HEK293 (cell line): Measurements from ENCODE around the gene SSTR5.

Source experiments
- CTCF ChIA-PET: fragments of 350-600 bp; formaldehyde crosslinking; extraction: SDS; loops from one replicate; lab custom pipeline; 2021; ENCODE audit warnings: antibody characterized with exemption; lab: Yijun Ruan, JAX
- POLR2A ChIA-PET: fragments of 300-600 bp; formaldehyde crosslinking; extraction: SDS; loops from one replicate; lab custom pipeline; 2020; ENCODE audit warnings: antibody characterized with exemption, inconsistent platforms; lab: Yijun Ruan, JAX
- H3K27ac ChIP-seq: fragments of 200-500 bp; sonication (Bioruptor generic); 2 replicates; pipeline ENCODE4 v1.5.1; 2014; ENCODE audit warnings: low read depth, low read length, control low read depth, inconsistent platforms; ENCODE audit errors: extremely low read depth
- H3K36me3 ChIP-seq, 2 experiments: fragments of 200-500 bp in 1 of 2; sonication (Bioruptor generic) in 1 of 2; 1 replicate in 1 of 2; 2 replicates in 1 of 2; pipeline ENCODE4 v1.5.1; 2014 to 2017; ENCODE audit warnings: inconsistent platforms in 2 of 2, low read length in 2 of 2; ENCODE audit not compliant: control insufficient read depth in 2 of 2, insufficient read depth in 1 of 2
- H3K4me1 ChIP-seq: fragments of 200-500 bp; sonication (Bioruptor generic); 2 replicates; pipeline ENCODE4 v1.5.1; 2014; ENCODE audit warnings: mild to moderate bottlenecking, low read length, inconsistent platforms; ENCODE audit not compliant: control insufficient read depth, insufficient read depth
- H3K4me3 ChIP-seq: 2 replicates; pipeline ENCODE4 v1.5.1; 2011; ENCODE audit warnings: low read depth, mild to moderate bottlenecking, control low read depth, low read length, moderate library complexity
- H3K9me3 ChIP-seq: fragments of 200-500 bp; sonication (Bioruptor generic); 2 replicates; pipeline ENCODE4 v1.5.1; 2014; ENCODE audit warnings: low read depth, low read length, inconsistent platforms; ENCODE audit not compliant: control insufficient read depth, insufficient read depth
- KLF17 ChIP-seq: fragments of 450-650 bp; formaldehyde crosslinking; IDR thresholded peaks from 2 replicates; pipeline ENCODE4 v1.5.1; 2016; ENCODE audit warnings: missing biosample characterization, missing genetic modification characterization
- SCRT1 ChIP-seq: fragments of 450-650 bp; formaldehyde crosslinking; IDR thresholded peaks from 2 replicates; pipeline ENCODE4 v1.5.1; 2016; ENCODE audit warnings: missing biosample characterization, missing genetic modification characterization, borderline replicate concordance
- WT1 ChIP-seq: fragments of 450-650 bp; formaldehyde crosslinking; IDR thresholded peaks from 2 replicates; pipeline ENCODE4 v1.5.1; 2016; ENCODE audit warnings: missing biosample characterization, missing genetic modification characterization
- ZBTB17 ChIP-seq: fragments of 450-650 bp; formaldehyde crosslinking; IDR thresholded peaks from 2 replicates; pipeline ENCODE4 v1.5.1; 2016; ENCODE audit warnings: missing biosample characterization, missing genetic modification characterization
- ZBTB8A ChIP-seq: fragments of 450-650 bp; formaldehyde crosslinking; IDR thresholded peaks from 2 replicates; pipeline ENCODE4 v1.5.1; 2016; ENCODE audit warnings: missing biosample characterization, missing genetic modification characterization
- ZNF114 ChIP-seq: fragments of 450-650 bp; formaldehyde crosslinking; IDR thresholded peaks from 2 replicates; pipeline ENCODE4 v1.5.0; 2017; ENCODE audit warnings: missing biosample characterization, missing genetic modification characterization
- ZNF133 ChIP-seq: fragments of 450-650 bp; formaldehyde crosslinking; IDR thresholded peaks from 2 replicates; pipeline ENCODE4 v1.5.1; 2016; ENCODE audit warnings: missing biosample characterization, missing genetic modification characterization
- ZNF138 ChIP-seq: fragments of 450-650 bp; formaldehyde crosslinking; IDR thresholded peaks from 2 replicates; pipeline ENCODE4 v1.5.1; 2016; ENCODE audit warnings: missing biosample characterization, missing genetic modification characterization, borderline replicate concordance
- ZNF155 ChIP-seq: fragments of 450-650 bp; formaldehyde crosslinking; IDR thresholded peaks from 2 replicates; pipeline ENCODE4 v1.5.1; 2016; ENCODE audit warnings: missing biosample characterization, missing genetic modification characterization
- ZNF16 ChIP-seq: fragments of 450-650 bp; formaldehyde crosslinking; IDR thresholded peaks from 2 replicates; pipeline ENCODE4 v1.5.1; 2016; ENCODE audit warnings: low read depth, missing biosample characterization, missing genetic modification characterization
- ZNF221 ChIP-seq: fragments of 450-650 bp; formaldehyde crosslinking; IDR thresholded peaks from 2 replicates; pipeline ENCODE4 v1.5.1; 2017; ENCODE audit warnings: missing biosample characterization, missing genetic modification characterization, borderline replicate concordance
- ZNF26 ChIP-seq: fragments of 450-650 bp; formaldehyde crosslinking; IDR thresholded peaks from 2 replicates; pipeline ENCODE4 v1.5.1; 2016; ENCODE audit warnings: missing biosample characterization, missing genetic modification characterization
- ZNF280C ChIP-seq: fragments of 450-650 bp; formaldehyde crosslinking; IDR thresholded peaks from 2 replicates; pipeline ENCODE4 v1.5.1; 2016; ENCODE audit warnings: missing biosample characterization, missing genetic modification characterization
- ZNF324 ChIP-seq: fragments of 450-650 bp; formaldehyde crosslinking; IDR thresholded peaks from 2 replicates; pipeline ENCODE4 v1.5.1; 2016; ENCODE audit warnings: missing biosample characterization, missing genetic modification characterization
- ZNF37A ChIP-seq: fragments of 450-650 bp; IDR thresholded peaks from 2 replicates; pipeline ENCODE4 v1.5.1; 2018; ENCODE audit warnings: missing biosample characterization, missing genetic modification characterization
- ZNF423 ChIP-seq: fragments of 450-650 bp; formaldehyde crosslinking; IDR thresholded peaks from 2 replicates; pipeline ENCODE4 v1.5.1; 2016; ENCODE audit warnings: missing biosample characterization, missing genetic modification characterization
- ZNF510 ChIP-seq: fragments of 450-650 bp; formaldehyde crosslinking; IDR thresholded peaks from 2 replicates; pipeline ENCODE4 v1.5.1; 2018; ENCODE audit warnings: mild to moderate bottlenecking, missing genetic modification characterization, missing biosample characterization; ENCODE audit not compliant: insufficient replicate concordance
- ZNF548 ChIP-seq: fragments of 450-650 bp; formaldehyde crosslinking; IDR thresholded peaks from 2 replicates; pipeline ENCODE4 v1.5.1; 2016; ENCODE audit warnings: missing biosample characterization, missing genetic modification characterization
- ZNF624 ChIP-seq: fragments of 450-650 bp; formaldehyde crosslinking; IDR thresholded peaks from 2 replicates; pipeline ENCODE4 v1.5.1; 2017; ENCODE audit warnings: missing biosample characterization, missing genetic modification characterization
- ZNF664 ChIP-seq: fragments of 450-650 bp; formaldehyde crosslinking; IDR thresholded peaks from 2 replicates; pipeline ENCODE4 v1.5.1; 2016; ENCODE audit warnings: missing biosample characterization, missing genetic modification characterization
- ZNF701 ChIP-seq: fragments of 450-650 bp; formaldehyde crosslinking; IDR thresholded peaks from 2 replicates; pipeline ENCODE4 v1.5.1; 2016; ENCODE audit warnings: missing biosample characterization, missing genetic modification characterization
- ZNF76 ChIP-seq: fragments of 450-650 bp; formaldehyde crosslinking; IDR thresholded peaks from 2 replicates; pipeline ENCODE4; 2016; ENCODE audit warnings: low read depth, missing biosample characterization, missing genetic modification characterization, borderline replicate concordance
- ZNF768 ChIP-seq: fragments of 450-650 bp; formaldehyde crosslinking; IDR thresholded peaks from 2 replicates; pipeline ENCODE4 v1.5.1; 2018; ENCODE audit warnings: missing biosample characterization, mild to moderate bottlenecking, missing genetic modification characterization
- TF ChIP-seq, protein P1 (sequence below): fragments of 450-650 bp; formaldehyde crosslinking; IDR thresholded peaks from 2 replicates; pipeline ENCODE4 v1.5.1; 2016; ENCODE audit warnings: missing biosample characterization, missing genetic modification characterization
- TF ChIP-seq, protein P2 (sequence below): fragments of 450-650 bp; formaldehyde crosslinking; IDR thresholded peaks from 2 replicates; pipeline ENCODE4 v1.5.1; 2016; ENCODE audit warnings: missing biosample characterization, missing genetic modification characterization

Gene SSTR5

DNA sequence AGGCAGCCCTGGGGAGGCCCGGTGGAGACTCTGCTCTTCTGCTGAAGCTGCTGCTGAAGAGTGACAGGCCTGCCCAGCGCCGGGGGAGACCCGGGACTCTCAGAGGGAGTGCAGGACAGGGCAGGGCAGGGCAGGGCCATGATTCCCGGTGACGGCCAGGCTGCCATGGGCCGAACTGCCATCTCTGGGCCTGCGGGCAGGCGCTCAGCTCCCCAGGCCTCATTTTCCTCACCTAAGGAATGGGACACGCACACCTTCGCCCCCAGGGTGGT, 22.6 kb upstream of the SSTR5 start:
- H3K36me3 ChIP-seq = no peaks in the 10 kb centered on the region
- TF ChIP-seq ZNF26 (tag by site-specific recombination) (no peak), ZNF114 (tag by site-specific recombination) (no peak), WT1 (tag by site-specific recombination) (no peak)
- no peaks in the 10 kb centered on the region for H3K9me3 ChIP-seq
- ChIA-PET POLR2A (no interaction called here), CTCF (interaction anchor here (0.6 kb wide), 1 partner anchor 101 kb away, joined by 3 read pairs; no protein-coding TSS in a partner anchor)
- H3K27ac ChIP-seq = no peak overlapping the region
- H3K4me1 ChIP-seq = no peaks in the 10 kb centered on the region
- H3K4me3 ChIP-seq = no peak overlapping the region

DNA sequence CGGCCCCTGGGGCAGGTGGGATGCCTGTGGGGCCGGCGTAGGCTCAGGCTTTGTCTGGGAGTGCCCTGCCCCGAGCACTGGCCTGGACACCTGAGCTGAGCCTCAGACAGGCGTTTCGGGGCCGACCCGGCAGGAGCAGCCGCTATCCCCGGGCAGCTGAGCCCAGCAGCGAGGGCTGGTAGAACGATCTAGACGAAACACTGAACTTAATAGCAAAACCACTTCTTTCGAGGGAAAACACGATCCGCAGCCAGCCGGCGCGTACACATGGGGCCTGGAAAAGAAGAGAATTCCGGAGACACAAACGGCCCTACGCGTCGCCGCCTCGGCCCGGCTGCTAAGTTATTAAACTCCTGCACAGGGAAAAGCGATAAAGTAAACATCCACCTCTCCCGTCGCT, 22.0 kb upstream of the SSTR5 start:
- ChIA-PET CTCF (interaction anchor here (0.5 to 0.6 kb wide), 2 partner anchors 9 to 100 kb away, joined by 3 to 4 read pairs; no protein-coding TSS in a partner anchor), POLR2A (no interaction called here)
- no peaks in the 10 kb centered on the region for H3K4me1 ChIP-seq
- no peak overlapping the region for H3K4me3 ChIP-seq
- H3K27ac ChIP-seq = no peak overlapping the region
- no peaks in the 10 kb centered on the region for H3K36me3 ChIP-seq
- H3K9me3 ChIP-seq = no peaks in the 10 kb centered on the region
- TF ChIP-seq ZNF16 (tag by site-specific recombination) (no peak), ZNF138 (tag by site-specific recombination) (no peak), SCRT1 (tag by site-specific recombination) (no peak), ZNF133 (no peak), ZNF324 (tag by site-specific recombination) (no peak), ZNF510 (tag by site-specific recombination) (no peak), KLF17 (no peak), ZNF624 (tag by site-specific recombination) (no peak), ZNF701 (no peak), ZNF37A (tag by site-specific recombination) (no peak), ZBTB17 (tag by site-specific recombination) (no peak), ZNF76 (tag by site-specific recombination) (no peak)
- TF ChIP-seq, protein P1, sequence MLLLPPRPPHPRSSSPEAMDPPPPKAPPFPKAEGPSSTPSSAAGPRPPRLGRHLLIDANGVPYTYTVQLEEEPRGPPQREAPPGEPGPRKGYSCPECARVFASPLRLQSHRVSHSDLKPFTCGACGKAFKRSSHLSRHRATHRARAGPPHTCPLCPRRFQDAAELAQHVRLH (tag by site-specific recombination) = no peak

GRCh38 chr16:1050921-1051320, 21.6 kb upstream of the SSTR5 start:
- TF ChIP-seq, protein P2, sequence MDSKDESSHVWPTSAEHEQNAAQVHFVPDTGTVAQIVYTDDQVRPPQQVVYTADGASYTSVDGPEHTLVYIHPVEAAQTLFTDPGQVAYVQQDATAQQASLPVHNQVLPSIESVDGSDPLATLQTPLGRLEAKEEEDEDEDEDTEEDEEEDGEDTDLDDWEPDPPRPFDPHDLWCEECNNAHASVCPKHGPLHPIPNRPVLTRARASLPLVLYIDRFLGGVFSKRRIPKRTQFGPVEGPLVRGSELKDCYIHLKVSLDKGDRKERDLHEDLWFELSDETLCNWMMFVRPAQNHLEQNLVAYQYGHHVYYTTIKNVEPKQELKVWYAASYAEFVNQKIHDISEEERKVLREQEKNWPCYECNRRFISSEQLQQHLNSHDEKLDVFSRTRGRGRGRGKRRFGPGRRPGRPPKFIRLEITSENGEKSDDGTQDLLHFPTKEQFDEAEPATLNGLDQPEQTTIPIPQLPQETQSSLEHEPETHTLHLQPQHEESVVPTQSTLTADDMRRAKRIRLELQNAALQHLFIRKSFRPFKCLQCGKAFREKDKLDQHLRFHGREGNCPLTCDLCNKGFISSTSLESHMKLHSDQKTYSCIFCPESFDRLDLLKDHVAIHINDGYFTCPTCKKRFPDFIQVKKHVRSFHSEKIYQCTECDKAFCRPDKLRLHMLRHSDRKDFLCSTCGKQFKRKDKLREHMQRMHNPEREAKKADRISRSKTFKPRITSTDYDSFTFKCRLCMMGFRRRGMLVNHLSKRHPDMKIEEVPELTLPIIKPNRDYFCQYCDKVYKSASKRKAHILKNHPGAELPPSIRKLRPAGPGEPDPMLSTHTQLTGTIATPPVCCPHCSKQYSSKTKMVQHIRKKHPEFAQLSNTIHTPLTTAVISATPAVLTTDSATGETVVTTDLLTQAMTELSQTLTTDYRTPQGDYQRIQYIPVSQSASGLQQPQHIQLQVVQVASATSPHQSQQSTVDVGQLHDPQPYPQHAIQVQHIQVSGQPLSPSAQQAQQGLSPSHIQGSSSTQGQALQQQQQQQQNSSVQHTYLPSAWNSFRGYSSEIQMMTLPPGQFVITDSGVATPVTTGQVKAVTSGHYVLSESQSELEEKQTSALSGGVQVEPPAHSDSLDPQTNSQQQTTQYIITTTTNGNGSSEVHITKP (tag by site-specific recombination) = no peak
- TF ChIP-seq ZBTB8A (tag by site-specific recombination) = no peak
- no peak for TF ChIP-seq ZNF280C (tag by site-specific recombination)
- no peak for TF ChIP-seq ZNF155 (tag by site-specific recombination)
- no peak for TF ChIP-seq ZNF664 (tag by site-specific recombination)
- TF ChIP-seq ZNF548 = no peak
- TF ChIP-seq ZNF768 = no peak
- TF ChIP-seq ZNF423 = no peak
- no peak for TF ChIP-seq ZNF221 (tag by site-specific recombination)
- TF ChIP-seq ZBTB17 (tag by site-specific recombination) = no peak
- Histone ChIP-seq H3K4me1 (no peaks in the 10 kb centered on the region), H3K9me3 (no peaks in the 10 kb centered on the region), H3K36me3 (no peaks in the 10 kb centered on the region), H3K4me3 (no peak overlapping the region), H3K27ac (no peak overlapping the region)
- ChIA-PET CTCF (interaction anchor here (0.5 kb wide), 1 partner anchor 8 kb away, joined by 4 read pairs; no protein-coding TSS in a partner anchor), POLR2A (no interaction called here)
